Measurements from ENCODE around the gene DHX35.

- TF ChIP-seq, protein P1, sequence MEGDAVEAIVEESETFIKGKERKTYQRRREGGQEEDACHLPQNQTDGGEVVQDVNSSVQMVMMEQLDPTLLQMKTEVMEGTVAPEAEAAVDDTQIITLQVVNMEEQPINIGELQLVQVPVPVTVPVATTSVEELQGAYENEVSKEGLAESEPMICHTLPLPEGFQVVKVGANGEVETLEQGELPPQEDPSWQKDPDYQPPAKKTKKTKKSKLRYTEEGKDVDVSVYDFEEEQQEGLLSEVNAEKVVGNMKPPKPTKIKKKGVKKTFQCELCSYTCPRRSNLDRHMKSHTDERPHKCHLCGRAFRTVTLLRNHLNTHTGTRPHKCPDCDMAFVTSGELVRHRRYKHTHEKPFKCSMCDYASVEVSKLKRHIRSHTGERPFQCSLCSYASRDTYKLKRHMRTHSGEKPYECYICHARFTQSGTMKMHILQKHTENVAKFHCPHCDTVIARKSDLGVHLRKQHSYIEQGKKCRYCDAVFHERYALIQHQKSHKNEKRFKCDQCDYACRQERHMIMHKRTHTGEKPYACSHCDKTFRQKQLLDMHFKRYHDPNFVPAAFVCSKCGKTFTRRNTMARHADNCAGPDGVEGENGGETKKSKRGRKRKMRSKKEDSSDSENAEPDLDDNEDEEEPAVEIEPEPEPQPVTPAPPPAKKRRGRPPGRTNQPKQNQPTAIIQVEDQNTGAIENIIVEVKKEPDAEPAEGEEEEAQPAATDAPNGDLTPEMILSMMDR (conservative IDR thresholded peaks at IDR 0.05; ENCODE audit: low read length): no peak
- TF ChIP-seq EZH2phosphoT487 (IDR thresholded peaks at IDR 0.05; ENCODE audit: borderline replicate concordance, low read depth, low read length): no peak
Observed at GRCh38 chr20:39069976-39070375, 107.8 kb downstream of the DHX35 start.
